GM21825 (cell line): Measurements from ENCODE around the gene BBS2.
"Not testable (repeated sequence)": the region's sequence is repeated elsewhere in the genome, so short reads cannot be mapped to it uniquely, and the experiment has no call there.

Experiments
- ATAC-seq: cut with Tn5 transposase; IDR thresholded peaks from one replicate; pipeline ENCODE4 v1.9.1; 2021; ENCODE audit warnings: mild to moderate bottlenecking, moderate library complexity; ENCODE audit not compliant: unreplicated experiment

The BBS2 gene

DNA sequence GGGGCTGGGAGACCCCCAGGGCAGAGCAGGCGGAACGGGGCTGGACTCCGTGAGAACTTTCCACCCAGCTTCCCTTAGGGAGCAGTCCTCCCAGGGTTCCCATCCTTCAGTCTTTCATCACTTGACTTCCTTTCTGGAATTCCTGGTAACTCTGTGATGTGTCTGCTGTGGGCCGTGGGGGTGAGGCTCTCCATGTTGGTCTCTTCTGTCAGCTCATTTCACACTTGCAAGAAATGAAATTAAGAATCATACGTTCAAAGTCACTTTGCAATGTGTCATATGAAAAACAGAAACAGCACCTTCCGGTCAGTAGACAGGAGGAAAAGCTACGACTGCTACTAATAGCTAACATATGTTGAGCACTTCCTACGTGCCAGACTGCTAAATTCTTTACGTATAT lies 5.4 kb upstream of the BBS2 start:
- ATAC-seq, result no peak

- no peak for ATAC-seq
Measured at GRCh38 chr16:56520251-56520577, 390 bp upstream of the BBS2 start.

DNA sequence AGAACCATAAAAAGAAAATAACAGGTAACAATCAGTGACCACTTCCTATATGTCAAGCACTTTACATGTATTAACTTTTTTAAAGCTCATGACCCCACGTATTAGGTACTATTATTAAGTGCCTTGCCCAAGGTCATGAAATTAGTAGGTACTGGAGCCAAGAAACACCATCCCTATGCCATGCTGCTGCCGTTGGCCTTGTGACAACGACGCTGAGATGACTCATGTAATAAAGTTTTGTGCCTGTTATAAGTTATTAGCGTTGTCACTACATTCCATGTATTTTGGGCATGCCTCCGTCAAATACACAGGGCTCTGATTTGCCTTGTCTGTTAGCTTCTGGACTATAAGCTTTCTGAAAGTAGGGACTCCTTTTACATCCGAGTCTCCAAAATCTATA lies 1.4 kb downstream of the BBS2 start:
- no peak for ATAC-seq

GRCh38 chr16:56517206-56517605 lies 2.6 kb downstream of the BBS2 start:
- no peak for ATAC-seq

GRCh38 chr16:56515665-56516064 lies 4.2 kb downstream of the BBS2 start:
- no peak for ATAC-seq

- no peak for ATAC-seq
Measured at GRCh38 chr16:56514845-56515244, 5.0 kb downstream of the BBS2 start.

DNA sequence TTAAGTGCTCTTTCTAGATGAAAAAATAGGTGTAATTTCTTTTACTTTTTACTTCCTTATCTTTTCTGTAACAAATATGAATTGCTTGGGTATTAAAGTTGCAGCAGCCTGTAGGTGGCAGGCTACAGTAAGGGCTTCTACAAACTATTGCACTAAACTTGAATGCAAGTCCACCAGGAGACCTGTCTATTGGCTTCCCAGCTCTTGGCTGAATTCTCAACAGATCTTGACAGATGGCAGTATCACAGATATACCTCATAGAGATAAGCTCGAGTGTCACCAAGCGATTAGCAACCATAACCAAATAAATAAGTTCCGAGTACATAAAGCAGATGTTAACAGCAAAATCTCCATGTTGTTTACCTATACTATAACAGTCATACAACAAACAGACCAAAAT lies 5.9 kb downstream of the BBS2 start:
- ATAC-seq, result no peak

DNA sequence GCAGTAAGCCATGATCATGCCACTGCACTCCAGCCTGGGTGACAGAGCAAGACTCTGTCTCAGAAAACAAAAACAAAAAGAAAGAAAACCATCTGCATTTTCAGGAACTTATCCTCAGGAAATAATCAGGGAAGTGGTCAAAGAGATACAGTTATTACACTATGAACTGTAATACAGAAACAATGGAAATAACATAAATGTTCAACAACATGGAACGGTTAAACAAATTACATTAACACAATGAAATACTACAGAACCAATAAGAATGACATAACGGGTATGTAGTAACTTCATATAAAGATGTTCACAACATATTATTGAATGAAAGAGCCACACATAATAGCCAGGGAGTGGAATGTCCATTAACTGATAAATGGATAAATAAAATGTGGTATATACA lies 6.7 kb downstream of the BBS2 start:
- no peak for ATAC-seq

DNA sequence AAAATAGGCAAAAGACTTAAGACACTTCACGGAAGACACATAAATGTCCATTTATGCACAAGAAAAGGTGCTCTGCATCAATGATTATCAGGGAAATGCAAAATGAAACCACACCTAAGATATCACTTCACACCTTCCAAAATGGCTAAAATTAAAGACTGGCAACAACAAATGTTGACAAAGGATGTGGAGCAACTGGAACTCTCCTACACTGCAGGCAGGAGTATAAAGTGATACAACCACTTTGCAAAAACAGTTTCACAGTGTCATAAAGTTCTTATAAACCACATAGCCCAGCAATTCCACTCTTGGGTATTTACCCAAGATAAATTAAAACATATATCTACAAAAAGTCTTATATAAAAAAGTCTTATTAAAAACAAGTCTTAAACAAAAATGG lies 7.8 kb downstream of the BBS2 start:
- no peak for ATAC-seq

- ATAC-seq, result no peak
Measured at GRCh38 chr16:56510544-56510943, 9.3 kb downstream of the BBS2 start.

DNA sequence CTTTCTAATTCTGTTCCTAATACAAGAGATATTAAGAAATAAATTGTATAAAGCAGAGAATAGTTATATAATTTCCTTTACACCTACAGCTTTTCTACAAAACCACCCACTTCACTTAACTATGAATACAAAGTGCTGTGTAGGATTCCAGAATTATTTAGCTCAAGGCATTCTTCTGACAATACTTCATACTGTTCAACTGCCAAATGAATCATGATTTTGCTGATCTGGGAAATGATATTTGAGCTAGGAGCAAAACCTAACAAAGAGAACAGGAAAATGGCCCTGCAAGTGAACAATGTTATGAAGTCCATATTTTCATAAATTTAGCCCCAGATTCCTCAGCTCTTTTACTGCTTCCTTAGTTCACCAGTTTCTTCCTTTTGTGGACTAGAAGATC lies 12.9 kb downstream of the BBS2 start:
- ATAC-seq, result no peak

DNA sequence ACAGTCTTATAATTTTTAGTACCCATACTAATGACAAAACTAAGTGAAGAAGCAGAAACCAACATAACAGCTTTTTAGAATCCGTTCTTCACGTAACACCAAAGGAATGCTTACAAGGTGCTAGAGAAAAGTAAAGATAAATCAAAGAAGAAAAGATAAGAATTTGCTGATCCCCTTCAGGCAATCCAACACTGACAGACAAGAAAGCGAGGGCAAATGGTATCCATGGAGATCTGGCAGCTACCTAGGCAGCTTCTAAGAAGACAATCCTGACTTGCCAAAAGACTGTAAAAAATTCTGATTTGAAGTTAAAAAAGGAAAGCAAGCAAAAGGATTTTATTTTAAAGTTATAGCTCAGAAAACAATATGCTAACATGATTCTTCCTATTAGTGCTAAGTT lies 14.6 kb downstream of the BBS2 start:
- no peak for ATAC-seq

- ATAC-seq, result no peak
Measured at GRCh38 chr16:56493815-56494214, 26.0 kb downstream of the BBS2 start.

- no peak for ATAC-seq
Measured at GRCh38 chr16:56493126-56493525, 26.7 kb downstream of the BBS2 start.

DNA sequence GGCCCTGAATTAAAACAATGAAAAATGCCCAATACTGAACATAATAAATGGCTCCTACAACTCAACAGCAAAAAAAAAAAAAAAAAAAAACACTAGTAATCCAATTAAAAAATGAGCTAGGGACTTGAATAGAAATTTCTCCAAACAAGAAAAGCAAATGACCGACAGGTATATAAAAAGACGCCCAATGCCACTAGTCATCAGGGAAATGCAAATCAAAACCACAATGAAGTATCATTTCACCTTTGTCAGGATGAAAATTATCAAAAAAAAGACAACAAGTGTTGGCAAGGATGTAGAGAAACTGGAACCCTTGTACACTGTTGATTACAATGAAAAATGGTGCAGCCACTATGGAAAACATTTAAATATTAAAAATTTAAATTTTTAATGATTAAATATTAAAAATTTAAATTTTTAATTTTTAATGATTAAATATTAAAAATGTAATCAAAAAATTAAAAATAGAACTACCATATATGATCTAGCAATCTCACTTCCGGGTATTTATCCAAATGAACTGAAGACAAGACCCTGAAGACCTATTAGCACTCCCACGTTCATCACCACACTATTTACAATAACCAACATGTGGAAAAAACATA lies 28.1 kb downstream of the BBS2 start:
- ATAC-seq, result no peak

- ATAC-seq, result not testable (repeated sequence)
Measured at GRCh38 chr16:56488868-56489267, 31.0 kb downstream of the BBS2 start.

DNA sequence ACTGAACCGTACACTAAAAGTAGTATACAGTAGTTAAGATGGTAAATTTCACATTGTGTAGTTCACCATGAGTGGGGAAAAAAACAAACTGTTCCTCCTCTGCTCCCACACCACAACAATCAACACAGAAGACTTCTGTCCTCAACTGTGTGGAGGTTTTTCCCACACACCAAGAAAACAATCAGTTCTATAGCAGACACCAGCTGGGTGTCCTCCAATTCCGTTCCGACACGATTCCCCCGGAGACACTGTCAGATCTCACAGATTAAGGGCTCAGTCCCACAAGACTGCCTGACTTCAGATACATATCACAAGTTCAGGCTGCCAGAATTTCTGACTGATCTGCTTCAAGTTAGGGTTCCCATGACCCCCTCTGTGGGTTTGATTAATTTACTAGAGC lies 31.8 kb downstream of the BBS2 start:
- no peak for ATAC-seq

- ATAC-seq, result no peak
Measured at GRCh38 chr16:56483394-56483793, 36.4 kb downstream of the BBS2 start.

DNA sequence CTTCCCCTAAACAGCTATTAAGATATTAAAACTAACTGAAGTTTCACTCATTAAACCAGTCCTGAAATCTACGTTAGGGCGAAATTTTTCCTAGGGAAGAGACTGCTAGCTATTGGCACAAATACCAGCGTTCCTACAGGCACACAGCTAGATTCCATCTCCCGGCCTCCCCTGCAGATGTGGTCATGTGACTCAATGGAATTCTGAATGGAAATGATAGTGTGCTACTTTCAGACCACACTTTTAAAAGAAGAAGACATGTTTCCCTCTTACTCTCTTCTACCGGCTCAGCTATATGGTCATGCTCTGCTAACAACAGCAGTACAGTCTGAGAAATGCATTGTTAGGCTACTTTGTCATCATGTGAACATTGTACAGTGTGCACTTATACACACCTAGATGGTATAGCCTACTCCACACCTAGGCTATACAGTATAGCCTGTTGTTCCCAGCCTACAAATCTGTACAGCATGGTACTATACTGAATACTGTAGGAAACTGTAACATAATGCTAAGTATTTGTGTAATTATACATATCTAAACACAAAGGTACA lies 37.1 kb downstream of the BBS2 start:
- ATAC-seq, result no peak

DNA sequence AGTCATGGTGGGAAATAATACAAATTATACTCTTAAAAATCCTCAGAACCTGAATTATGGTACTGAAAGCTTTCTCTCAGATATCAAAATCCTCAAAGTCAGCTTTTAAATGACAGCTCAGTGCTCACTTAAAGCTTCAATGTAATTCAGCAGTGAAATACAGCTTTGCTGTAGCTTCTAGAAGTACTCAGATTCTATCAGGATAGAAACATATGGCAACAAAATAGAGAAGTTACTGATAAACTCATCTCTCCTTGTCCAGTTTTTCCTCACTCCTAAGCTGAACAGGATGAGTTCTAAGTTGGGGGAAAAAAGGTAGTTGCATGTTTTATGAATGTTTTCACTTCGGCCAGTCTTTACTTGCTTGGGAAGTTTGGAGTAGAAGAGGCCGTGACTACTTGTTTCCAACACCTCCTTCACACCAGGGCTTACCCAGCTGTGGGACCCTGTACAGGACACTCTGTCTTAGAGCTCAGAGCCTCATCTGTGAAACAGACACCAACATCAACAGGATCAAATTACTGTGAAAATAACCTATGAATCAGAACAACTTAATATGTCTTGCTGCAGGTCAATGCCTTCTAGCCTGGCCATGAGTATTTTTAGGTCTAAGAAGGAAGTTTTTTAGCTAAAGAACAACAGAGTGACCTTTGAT lies 38.2 kb downstream of the BBS2 start:
- ATAC-seq, result no peak

DNA sequence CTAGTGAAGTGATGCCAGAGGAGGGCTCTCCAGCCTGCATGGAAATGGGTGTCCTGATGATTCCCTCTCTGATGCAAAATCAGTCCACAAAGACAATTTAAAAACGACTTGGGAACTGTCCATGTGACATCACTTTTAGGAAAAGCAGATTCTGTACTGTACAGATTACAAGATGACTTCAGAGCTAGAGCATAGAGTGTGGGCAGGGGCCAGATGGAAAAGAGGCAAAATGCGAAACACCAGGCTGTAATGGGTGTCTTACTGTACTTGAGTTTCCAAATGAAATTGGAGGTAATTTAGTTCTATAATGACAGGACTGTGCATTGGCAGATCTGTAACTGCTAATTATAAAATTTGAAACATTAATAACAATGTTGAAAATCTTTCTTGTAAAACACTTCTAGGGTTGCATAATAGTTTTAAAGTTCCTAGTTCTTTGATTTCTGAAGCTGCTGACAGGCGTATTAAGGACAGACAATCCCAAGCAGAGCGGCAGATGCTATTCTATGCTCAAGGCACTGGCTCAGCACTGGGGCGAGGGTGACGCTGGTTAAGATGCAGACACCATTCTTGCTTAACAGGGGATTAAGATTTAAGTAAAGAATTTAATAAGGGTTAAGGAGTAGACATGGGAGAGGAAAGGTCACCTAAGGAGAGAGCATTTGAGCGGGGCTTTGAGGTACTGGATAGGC lies 38.9 kb downstream of the BBS2 start:
- no peak for ATAC-seq

GRCh38 chr16:56479469-56479868 lies 40.4 kb downstream of the BBS2 start:
- ATAC-seq, result no peak
